Aortic smooth muscle cell (primary cell): Measurements from ENCODE around the gene PNLIP. TPM values are rescaled to one million over a fixed set of nuclear protein-coding genes. Genes with fewer than 3 reads are reported as not detected.

Experiments
- total RNA-seq: library from RNA; depleted of rRNA; stranded (reverse); fragments of >200 nt; gene quantifications from 2 replicates; pipeline ENCODE4 v1.2.3, GENCODE V29; 2014

Gene PNLIP
- total RNA-seq, result not detected in 2 replicates

GRCh38 chr10:116545756-116546155, at the start of gene PNLIP:
TSS of gene PNLIP (plus strand) at chr10:116545931. CDS start at chr10:116546093, 162 bp downstream.

GRCh38 chr10:116590590-116591444, 45.1 kb downstream of the PNLIP start, which contains the start of gene PNLIPRP1:
TSS of gene PNLIPRP1 (plus strand) at chr10:116590959. CDS start at chr10:116591130, 171 bp downstream.

Other genes with a start within 250 kb of the PNLIP start
- not detected in 2 replicates for gene CCDC172, start 221.5 kb upstream of the PNLIP start, total RNA-seq
- gene PNLIPRP3, start 118.1 kb upstream of the PNLIP start, total RNA-seq, result not detected in 2 replicates
- gene PNLIPRP1, start 45.0 kb downstream of the PNLIP start, total RNA-seq, result not detected in 2 replicates
- gene PNLIPRP2, start 75.0 kb downstream of the PNLIP start, total RNA-seq, result not detected in 2 replicates
- gene HSPA12A, start 196.6 kb downstream of the PNLIP start, total RNA-seq, result 2.0 and 5.9 TPM in 2 replicates